Neutrophil (primary cell): Measurements from ENCODE around the gene WDTC1.
"Not testable (repeated sequence)": the region's sequence is repeated elsewhere in the genome, so short reads cannot be mapped to it uniquely, and the experiment has no call there.

Source experiments
- H3K27ac ChIP-seq: fragments of 200-600 bp; sonication (generic); 2 replicates; pipeline ENCODE4 v1.5.1; 2016; ENCODE audit warnings: mild to moderate bottlenecking, moderate library complexity
- H3K27me3 ChIP-seq: fragments of 200-600 bp; sonication (generic); 2 replicates; pipeline ENCODE4 v1.6.0; 2016; ENCODE audit warnings: mild to moderate bottlenecking
- H3K36me3 ChIP-seq: fragments of 200-600 bp; sonication (generic); 2 replicates; pipeline ENCODE4 v1.5.1; 2017
- H3K4me1 ChIP-seq, 2 experiments: fragments of 200-600 bp in 1 of 2; sonication (generic) in 1 of 2; 1 replicate in 1 of 2; 2 replicates in 1 of 2; pipeline versions ENCODE4 v1.5.1 to v1.6.1; 2013 to 2016; ENCODE audit warnings: low read depth in 1 of 2, low read length in 1 of 2, mild to moderate bottlenecking in 1 of 2, moderate library complexity in 1 of 2; ENCODE audit not compliant: control insufficient read depth in 1 of 2, insufficient read depth in 1 of 2
- H3K4me3 ChIP-seq, 2 experiments: fragments of 200-600 bp in 1 of 2; sonication (generic) in 1 of 2; 1 replicate in 1 of 2; 2 replicates in 1 of 2; pipeline ENCODE4 v1.5.1; 2013 to 2016; ENCODE audit warnings: low read depth in 1 of 2, low read length in 1 of 2, mild to moderate bottlenecking in 1 of 2, moderate library complexity in 1 of 2
- H3K9me3 ChIP-seq: fragments of 200-600 bp; sonication (generic); 2 replicates; pipeline ENCODE4 v1.5.1; 2016
- CTCF ChIP-seq: fragments of 200-600 bp; sonication (generic); IDR thresholded peaks from 2 replicates; pipeline ENCODE4 v1.5.1; 2016; ENCODE audit warnings: antibody characterized with exemption

The WDTC1 gene

GRCh38 chr1:27227765-27228164 is 6.7 kb upstream of the WDTC1 start:
- TF ChIP-seq CTCF, result no peak
- H3K4me1 ChIP-seq, result no peaks in the 10 kb centered on the region
- no peaks in the 10 kb centered on the region for H3K27me3 ChIP-seq
- H3K9me3 ChIP-seq, result no peaks in the 10 kb centered on the region
- H3K36me3 ChIP-seq, result no peaks in the 10 kb centered on the region
- no peak overlapping the region for H3K27ac ChIP-seq
- H3K4me3 ChIP-seq, result no peak overlapping the region

- Histone ChIP-seq H3K4me3 (peak overlapping the region; percentile 81 to 97), H3K4me1 (peaks cover 26 to 30% of the 10 kb centered on the region in 2 experiments), H3K27me3 (no peaks in the 10 kb centered on the region), H3K9me3 (no peaks in the 10 kb centered on the region), H3K36me3 (no peaks in the 10 kb centered on the region), H3K27ac (peak overlapping the region; percentile 91)
- no peak for TF ChIP-seq CTCF
Observed at GRCh38 chr1:27233667-27234048, 774 bp upstream of the WDTC1 start.

GRCh38 chr1:27235827-27236226 is 1.4 kb downstream of the WDTC1 start:
- H3K27ac ChIP-seq, result peak overlapping the region; percentile 91
- H3K4me3 ChIP-seq, result peak overlapping the region; percentile 81 to 97
- H3K27me3 ChIP-seq, result no peaks in the 10 kb centered on the region

GRCh38 chr1:27237112-27237511 is 2.7 kb downstream of the WDTC1 start:
- no peak for TF ChIP-seq CTCF
- Histone ChIP-seq H3K9me3 (no peaks in the 10 kb centered on the region), H3K4me3 (no peak overlapping the region), H3K36me3 (no peaks in the 10 kb centered on the region), H3K4me1 (peaks cover 26 to 30% of the 10 kb centered on the region in 2 experiments), H3K27me3 (no peaks in the 10 kb centered on the region), H3K27ac (no peak overlapping the region)

More at GRCh38 chr1:27235827-27236226, 1.4 kb downstream of the WDTC1 start:
- H3K36me3 ChIP-seq, result no peaks in the 10 kb centered on the region
- peaks cover 26 to 30% of the 10 kb centered on the region in 2 experiments for H3K4me1 ChIP-seq
- TF ChIP-seq CTCF, result no peak
- no peaks in the 10 kb centered on the region for H3K9me3 ChIP-seq

GRCh38 chr1:27238032-27238431 is 3.6 kb downstream of the WDTC1 start:
- Histone ChIP-seq H3K4me3 (no peak overlapping the region), H3K36me3 (no peaks in the 10 kb centered on the region), H3K27ac (no peak overlapping the region), H3K27me3 (no peaks in the 10 kb centered on the region), H3K4me1 (peaks cover 26 to 30% of the 10 kb centered on the region in 2 experiments), H3K9me3 (no peaks in the 10 kb centered on the region)
- TF ChIP-seq CTCF, result no peak

GRCh38 chr1:27241677-27242076 is 7.2 kb downstream of the WDTC1 start:
- no peak for TF ChIP-seq CTCF
- H3K4me1 ChIP-seq, result peaks cover 21 to 34% of the 10 kb centered on the region in 2 experiments
- H3K9me3 ChIP-seq, result no peaks in the 10 kb centered on the region
- H3K27me3 ChIP-seq, result no peaks in the 10 kb centered on the region
- H3K27ac ChIP-seq, result no peak overlapping the region
- no peak overlapping the region for H3K4me3 ChIP-seq
- no peaks in the 10 kb centered on the region for H3K36me3 ChIP-seq

- H3K4me3 ChIP-seq, H3K27me3 ChIP-seq, H3K36me3 ChIP-seq, H3K27ac ChIP-seq, H3K9me3 ChIP-seq: not testable (repeated sequence)
- peaks cover 15 to 28% of the 10 kb centered on the region in 2 experiments for H3K4me1 ChIP-seq
Observed at GRCh38 chr1:27243665-27244064, 9.2 kb downstream of the WDTC1 start.
